Psoas muscle (tissue), 8 donors: ENCODE measurements around the gene FAM193B. TPM values are rescaled to one million over a fixed set of nuclear protein-coding genes. Genes with fewer than 3 reads are reported as not detected.

ENCODE experiments used
- ATAC-seq, 4 donors: fragments of 200-7000 bp; cut with Tn5 transposase; one replicate each; pipeline ENCODE4 v1.9.1; 2020; ENCODE audit warnings: moderate library complexity in 3 of 4, mild to moderate bottlenecking in 2 of 4
- DNase-seq, 2 donors: peaks; one replicate each; pipeline ENCODE4 v3.0.0-alpha.2; 2020
- H3K27ac ChIP-seq: fragments of 200-600 bp; one replicate; pipeline ENCODE4 v1.8.0; 2022
- H3K27me3 ChIP-seq, 3 donors: fragments of 200-600 bp in 1 of 3; one replicate each; pipeline versions ENCODE4 v1.6.1 to v1.8.0; 2013 to 2022; ENCODE audit warnings: low read length in 2 of 3, mild to moderate bottlenecking in 2 of 3, moderate library complexity in 1 of 3; ENCODE audit not compliant: insufficient read depth in 3 of 3
- H3K36me3 ChIP-seq, 2 donors: fragments of 200-600 bp in 1 of 2; one replicate each; pipeline versions ENCODE4 v1.6.1 to v1.8.0; 2013 to 2022; ENCODE audit warnings: low read depth in 1 of 2, mild to moderate bottlenecking in 1 of 2, moderate library complexity in 1 of 2; ENCODE audit not compliant: insufficient read depth in 1 of 2
- H3K4me1 ChIP-seq: fragments of 200-600 bp; one replicate; pipeline ENCODE4 v1.8.0; 2022
- H3K4me3 ChIP-seq: fragments of 200-600 bp; one replicate; pipeline ENCODE4 v1.8.0; 2022; ENCODE audit warnings: mild to moderate bottlenecking
- H3K9me3 ChIP-seq: fragments of 200-600 bp; one replicate; pipeline ENCODE4 v1.8.0; 2022
- WGBS, 3 donors: extraction: QIAGEN DNeasy Blood & Tissue Kit; methylation state at CpG; one replicate each; pipeline versions ENCODE4 v1.1.6 to v1.1.7; 2013; 5-methylcytosine and 5-hydroxymethylcytosine counted together
- intact Hi-C, 2 donors: fragments of 100-400 bp; cut with DNase I; formaldehyde crosslinking; loops; one replicate each; pipeline versions ENCODE4 v1.11.0 to v1.14.2; 2022
- polyA plus RNA-seq, 3 donors: library from polyadenylated mRNA; stranded (reverse); fragments of 200-250 nt; gene quantifications; one replicate each; pipeline ENCODE4 v1.2.3, GENCODE V29; 2013
- total RNA-seq, 4 donors: library from RNA; stranded (reverse); fragmentation: NEBNext Ultra II Directional in 2 of 4; extraction: Animal tissue kit (Norgen Biotek cat#: 25700) in 2 of 4; gene quantifications; one replicate each; pipeline versions ENCODE4 v1.2.1 to v1.2.4, GENCODE V29; 2021 to 2023
- TF ChIP-seq, protein P1 (sequence below): fragments of 200-600 bp; IDR thresholded peaks from one replicate; pipeline ENCODE4 v1.8.0; 2022; ENCODE audit warnings: antibody characterized with exemption
- donor health status: healthy with polysubstance abuse.
- donor health status: DM: no; HTN: no; CAD: no; lungs with moderate emphysema.
- donor health status: Bipolar disorder and iron deficiency.
- donor health status: healthy.
- donor health status: DM: yes; HTN: yes; CAD: no.
- donor health status: DM: no; HTN: no; CAD: no.
- donor health status: DM: no; HTN: no; CAD: no.
- donor health status: DM: yes; HTN: yes; CAD: no.

The FAM193B gene
- total and polyA plus RNA-seq, 7 donors = 26.9 to 36.7 (median 28.4) TPM

- TF ChIP-seq, protein P1, sequence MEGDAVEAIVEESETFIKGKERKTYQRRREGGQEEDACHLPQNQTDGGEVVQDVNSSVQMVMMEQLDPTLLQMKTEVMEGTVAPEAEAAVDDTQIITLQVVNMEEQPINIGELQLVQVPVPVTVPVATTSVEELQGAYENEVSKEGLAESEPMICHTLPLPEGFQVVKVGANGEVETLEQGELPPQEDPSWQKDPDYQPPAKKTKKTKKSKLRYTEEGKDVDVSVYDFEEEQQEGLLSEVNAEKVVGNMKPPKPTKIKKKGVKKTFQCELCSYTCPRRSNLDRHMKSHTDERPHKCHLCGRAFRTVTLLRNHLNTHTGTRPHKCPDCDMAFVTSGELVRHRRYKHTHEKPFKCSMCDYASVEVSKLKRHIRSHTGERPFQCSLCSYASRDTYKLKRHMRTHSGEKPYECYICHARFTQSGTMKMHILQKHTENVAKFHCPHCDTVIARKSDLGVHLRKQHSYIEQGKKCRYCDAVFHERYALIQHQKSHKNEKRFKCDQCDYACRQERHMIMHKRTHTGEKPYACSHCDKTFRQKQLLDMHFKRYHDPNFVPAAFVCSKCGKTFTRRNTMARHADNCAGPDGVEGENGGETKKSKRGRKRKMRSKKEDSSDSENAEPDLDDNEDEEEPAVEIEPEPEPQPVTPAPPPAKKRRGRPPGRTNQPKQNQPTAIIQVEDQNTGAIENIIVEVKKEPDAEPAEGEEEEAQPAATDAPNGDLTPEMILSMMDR = no peak
- DNase-seq = no peak
- no peak overlapping the region for H3K27ac ChIP-seq
- H3K4me1 ChIP-seq = peaks cover 14% of the 10 kb centered on the region
- H3K36me3 ChIP-seq = peaks cover 15 to 34% of the 10 kb centered on the region in 2 donors
- intact Hi-C loops = loop anchor here in 1 of 2 donors (10.0 kb wide), 1 partner anchor 54 kb away; no protein-coding TSS in a partner anchor
- H3K9me3 ChIP-seq = no peaks in the 10 kb centered on the region
- H3K27me3 ChIP-seq = no peaks in the 10 kb centered on the region
- no peak for ATAC-seq
- H3K4me3 ChIP-seq = no peak overlapping the region
- 41 to 52% (median 49%) methylated on average over 5 of the region's 5 CpGs for WGBS, 3 donors
These were observed 44.1 kb upstream of the FAM193B start for GRCh38 chr5:177598477-177598876.

- Histone ChIP-seq H3K9me3 (no peaks in the 10 kb centered on the region), H3K27me3 (no peaks in the 10 kb centered on the region), H3K4me1 (peaks cover 21% of the 10 kb centered on the region), H3K27ac (no peak overlapping the region), H3K4me3 (no peak overlapping the region), H3K36me3 (peaks cover 15 to 38% of the 10 kb centered on the region in 2 donors)
- ATAC-seq (no peak), DNase-seq (no peak)
- intact Hi-C loops = loop anchor here in 1 of 2 donors (10.0 kb wide), 1 partner anchor 52 kb away; no protein-coding TSS in a partner anchor
- WGBS, 3 donors = 87 to 94% (median 89%) methylated on average over 2 of the region's 2 CpGs
- TF ChIP-seq, protein P1 = no peak
These were observed 42.4 kb upstream of the FAM193B start for GRCh38 chr5:177596775-177597238.

GRCh38 chr5:177595991-177596774, 41.8 kb upstream of the FAM193B start:
- no peak for DNase-seq
- WGBS, 3 donors = 93 to 100% (median 97%) methylated on average over 2 of the region's 2 CpGs
- Histone ChIP-seq H3K27me3 (no peaks in the 10 kb centered on the region), H3K36me3 (peaks cover 15 to 38% of the 10 kb centered on the region in 2 donors), H3K4me1 (peaks cover 16% of the 10 kb centered on the region), H3K4me3 (no peak overlapping the region), H3K9me3 (no peaks in the 10 kb centered on the region), H3K27ac (no peak overlapping the region)
- intact Hi-C loops = loop anchor here in 1 of 2 donors (10.0 kb wide), 1 partner anchor 51 kb away; no protein-coding TSS in a partner anchor
- TF ChIP-seq, protein P1 = no peak
- ATAC-seq = no peak

DNA sequence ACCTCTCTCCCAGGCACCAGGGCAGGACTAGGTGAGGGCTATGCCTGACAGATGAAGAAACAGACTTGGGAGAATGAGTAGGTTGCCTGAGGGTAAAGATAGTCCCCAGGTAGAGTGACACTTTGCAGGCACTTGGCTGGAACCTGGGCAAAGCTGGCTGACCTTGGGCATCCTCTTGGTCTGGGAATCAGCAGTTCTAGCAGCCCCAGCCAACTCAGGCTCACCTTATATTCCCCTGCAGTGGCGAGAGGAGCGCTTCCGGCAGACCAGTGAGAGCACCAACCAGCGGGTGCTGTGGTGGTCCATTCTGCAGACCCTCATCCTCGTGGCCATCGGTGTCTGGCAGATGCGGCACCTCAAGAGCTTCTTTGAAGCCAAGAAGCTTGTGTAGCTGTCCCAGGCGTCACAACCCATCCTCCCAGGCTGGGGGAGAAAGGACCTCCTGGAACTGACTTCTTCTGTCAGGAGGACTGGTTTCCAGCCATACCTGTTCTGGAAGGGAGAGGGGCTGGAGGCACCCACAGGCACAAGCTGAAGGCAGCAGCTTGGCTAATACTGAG, 40.7 kb upstream of the FAM193B start:
- DNase-seq = no peak
- no peak for ATAC-seq
- H3K4me1 ChIP-seq = peaks cover 10% of the 10 kb centered on the region
- H3K4me3 ChIP-seq = no peak overlapping the region
- TF ChIP-seq, protein P1 = no peak
- peaks cover 15 to 38% of the 10 kb centered on the region in 2 donors for H3K36me3 ChIP-seq
- 87 to 95% (median 92%) methylated on average over 8 of the region's 8 CpGs for WGBS, 3 donors
- H3K27ac ChIP-seq = no peak overlapping the region
- intact Hi-C loops = loop anchor here in 1 of 2 donors (10.0 kb wide), 1 partner anchor 50 kb away; no protein-coding TSS in a partner anchor
- peaks cover 0 to 8% (median 0%) of the 10 kb centered on the region in 3 donors for H3K27me3 ChIP-seq
- no peaks in the 10 kb centered on the region for H3K9me3 ChIP-seq
